Stimulated activated naive CD4-positive, alpha-beta T cell (primary cell): ENCODE results near the gene HOXC9.

Source experiments
- DNase-seq, 6 experiments: peaks; one replicate each; lab custom pipeline; 2025; lab: John Stamatoyannopoulos, UW

The HOXC9 gene

DNA sequence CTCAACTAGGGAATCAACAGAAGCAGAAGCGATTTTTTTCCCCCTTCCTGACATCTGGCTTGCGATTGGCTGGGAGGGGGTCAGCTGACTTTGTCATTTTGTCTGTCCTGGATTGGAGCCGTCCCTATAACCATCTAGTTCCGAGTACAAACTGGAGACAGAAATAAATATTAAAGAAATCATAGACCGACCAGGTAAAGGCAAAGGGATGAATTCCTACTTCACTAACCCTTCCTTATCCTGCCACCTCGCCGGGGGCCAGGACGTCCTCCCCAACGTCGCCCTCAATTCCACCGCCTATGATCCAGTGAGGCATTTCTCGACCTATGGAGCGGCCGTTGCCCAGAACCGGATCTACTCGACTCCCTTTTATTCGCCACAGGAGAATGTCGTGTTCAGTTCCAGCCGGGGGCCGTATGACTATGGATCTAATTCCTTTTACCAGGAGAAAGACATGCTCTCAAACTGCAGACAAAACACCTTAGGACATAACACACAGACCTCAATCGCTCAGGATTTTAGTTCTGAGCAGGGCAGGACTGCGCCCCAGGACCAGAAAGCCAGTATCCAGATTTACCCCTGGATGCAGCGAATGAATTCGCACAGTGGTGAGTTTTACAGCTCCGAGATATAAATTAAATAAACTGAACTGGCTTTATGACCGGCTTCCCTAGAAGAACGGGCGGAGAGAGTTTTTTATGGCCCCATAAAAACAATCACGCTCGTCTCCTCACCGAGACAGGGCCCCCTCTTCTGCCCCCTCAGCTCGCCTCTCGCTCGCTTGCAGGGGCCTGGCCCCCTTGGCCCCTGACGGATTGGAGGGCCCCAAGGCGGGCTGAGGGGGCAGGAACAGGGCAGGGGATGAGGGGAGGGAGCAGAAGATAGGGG is 28.6 kb downstream of the HOXC9 start, which contains the start of gene HOXC6:
TSS of gene HOXC6 (plus strand) at position 127 of the 888 bp plus-strand sequence. CDS start at position 209, 82 bp downstream.
- DNase-seq, result peak in 1 of 6 experiments; percentile 12

- peak in 1 of 6 experiments; percentile 19 for DNase-seq
Observed at GRCh38 chr12:54029529-54030441, 29.8 kb downstream of the HOXC9 start.

DNA sequence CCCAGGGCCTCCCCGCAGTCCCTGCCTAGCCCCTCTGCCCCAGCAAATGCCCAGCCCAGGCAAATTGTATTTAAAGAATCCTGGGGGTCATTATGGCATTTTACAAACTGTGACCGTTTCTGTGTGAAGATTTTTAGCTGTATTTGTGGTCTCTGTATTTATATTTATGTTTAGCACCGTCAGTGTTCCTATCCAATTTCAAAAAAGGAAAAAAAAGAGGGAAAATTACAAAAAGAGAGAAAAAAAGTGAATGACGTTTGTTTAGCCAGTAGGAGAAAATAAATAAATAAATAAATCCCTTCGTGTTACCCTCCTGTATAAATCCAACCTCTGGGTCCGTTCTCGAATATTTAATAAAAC is 30.5 kb downstream of the HOXC9 start:
- no peak for DNase-seq

- DNase-seq, result peak in 1 of 6 experiments; percentile 29
Observed at GRCh38 chr12:54030889-54031471, 31.0 kb downstream of the HOXC9 start.

DNA sequence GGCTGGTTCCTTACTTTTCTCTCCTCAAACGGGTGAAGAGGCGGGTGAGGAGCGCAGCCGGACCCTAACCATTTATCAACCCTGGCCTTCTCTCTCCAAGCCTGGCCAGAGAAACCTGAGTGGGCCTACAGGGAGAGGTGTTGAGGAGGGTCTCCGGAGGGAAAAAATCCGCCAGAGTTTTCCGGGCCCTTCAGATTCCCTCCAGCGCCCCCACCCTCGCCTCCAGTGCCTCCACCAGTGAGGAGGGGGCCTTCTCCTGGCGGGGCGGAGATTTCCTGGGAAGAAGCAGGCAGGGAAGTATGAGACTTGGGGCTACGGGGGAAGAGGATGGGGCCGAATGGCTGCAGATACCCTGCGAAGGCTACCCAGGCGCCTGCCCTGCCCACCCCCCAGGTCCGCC is 31.5 kb downstream of the HOXC9 start:
- no peak for DNase-seq

GRCh38 chr12:54032086-54032619 is 32.2 kb downstream of the HOXC9 start:
- no peak for DNase-seq

DNA sequence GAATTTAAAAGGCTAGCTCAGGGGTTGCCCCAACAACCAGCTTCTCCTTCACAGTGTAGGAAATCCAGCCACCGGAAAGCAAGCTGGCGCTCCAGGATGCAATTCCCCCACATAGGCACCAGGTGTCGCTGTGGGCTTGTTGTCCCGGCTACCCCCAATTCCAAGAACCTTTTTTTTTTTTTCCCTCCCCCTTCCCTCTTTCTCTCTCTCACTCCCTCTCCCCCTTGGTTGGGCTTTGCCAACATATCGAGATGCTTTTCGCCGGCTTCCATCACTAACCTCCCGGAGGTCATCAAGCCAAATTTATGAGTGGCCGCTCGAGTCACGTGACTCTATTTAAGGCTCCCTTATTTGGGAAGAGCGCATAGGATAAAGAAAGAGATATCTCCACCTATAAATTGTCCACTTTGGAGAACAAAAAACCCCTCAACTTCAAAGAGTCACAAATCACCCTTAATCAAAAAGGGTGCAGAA is 32.7 kb downstream of the HOXC9 start, which contains the start of gene HOXC5:
TSS of gene HOXC5 (plus strand) at position 424 of the 474 bp plus-strand sequence. CDS start 73 bp downstream, outside the sequence.
- peak; percentile 10 to 81 (median 48) for DNase-seq

DNA sequence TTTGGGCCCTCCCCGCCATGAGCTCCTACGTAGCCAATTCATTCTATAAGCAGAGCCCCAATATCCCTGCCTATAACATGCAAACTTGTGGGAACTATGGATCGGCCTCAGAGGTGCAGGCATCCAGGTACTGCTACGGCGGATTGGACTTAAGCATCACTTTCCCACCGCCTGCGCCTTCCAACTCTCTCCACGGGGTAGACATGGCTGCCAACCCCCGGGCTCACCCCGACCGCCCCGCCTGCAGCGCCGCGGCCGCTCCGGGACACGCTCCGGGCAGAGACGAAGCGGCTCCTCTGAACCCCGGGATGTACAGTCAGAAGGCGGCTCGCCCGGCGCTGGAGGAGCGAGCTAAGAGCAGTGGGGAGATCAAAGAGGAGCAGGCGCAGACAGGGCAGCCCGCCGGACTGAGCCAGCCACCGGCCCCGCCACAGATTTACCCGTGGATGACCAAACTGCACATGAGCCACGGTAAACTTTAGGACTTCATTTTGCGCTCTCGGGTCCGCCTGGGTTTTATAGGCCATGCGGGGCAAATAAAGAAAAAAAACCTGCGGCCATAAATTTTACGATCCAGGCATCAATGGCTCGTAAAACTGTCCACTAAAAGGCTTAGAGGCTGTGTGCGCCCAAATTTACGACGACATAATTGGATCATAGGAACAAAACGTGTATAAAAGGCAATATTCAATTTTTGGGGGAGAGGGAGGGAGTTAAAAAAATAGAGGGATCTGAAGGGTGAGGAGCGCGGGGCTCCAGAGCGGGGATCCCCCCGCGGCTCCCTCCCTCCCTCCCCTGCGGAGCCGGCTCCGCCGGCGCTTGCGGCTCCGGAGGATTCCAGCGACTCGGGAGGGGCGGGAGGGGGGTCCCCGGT is 33.4 kb downstream of the HOXC9 start:
- DNase-seq, result peak in 1 of 6 experiments; percentile 24

DNA sequence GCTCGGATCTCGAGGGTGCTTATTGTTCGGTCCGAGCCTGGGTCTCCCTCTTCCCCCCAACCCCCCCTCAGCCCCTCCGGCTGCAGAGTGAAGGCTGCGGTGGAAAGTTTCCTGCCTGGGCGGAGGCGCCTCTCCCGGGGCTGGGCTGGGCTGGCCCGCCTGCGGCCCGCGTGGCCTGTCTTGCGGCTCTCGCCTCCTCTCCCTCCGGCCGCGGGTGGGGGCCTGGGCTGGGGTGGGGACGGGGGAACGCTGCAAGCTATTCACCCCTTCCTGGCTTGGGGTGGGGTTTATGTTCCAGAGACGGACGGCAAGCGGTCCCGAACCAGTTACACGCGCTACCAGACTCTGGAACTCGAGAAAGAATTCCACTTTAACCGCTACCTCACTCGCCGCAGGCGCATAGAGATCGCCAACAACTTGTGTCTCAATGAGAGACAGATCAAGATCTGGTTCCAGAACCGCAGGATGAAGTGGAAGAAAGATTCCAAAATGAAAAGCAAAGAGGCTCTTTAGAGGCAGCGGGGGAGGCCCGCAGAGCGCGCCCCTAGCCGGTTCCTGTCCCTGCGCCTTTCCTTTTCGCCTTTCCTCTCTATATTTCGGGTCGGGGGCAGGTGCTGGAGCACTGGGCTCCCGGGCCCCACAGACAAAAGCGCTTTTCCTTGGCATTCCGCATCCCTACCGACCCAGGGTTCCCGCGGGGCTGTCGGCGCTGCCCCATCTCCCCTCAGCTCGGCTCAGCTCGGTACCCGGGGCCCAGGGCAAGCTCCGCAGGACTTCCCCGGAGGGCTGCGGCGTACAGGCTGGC is 34.2 kb downstream of the HOXC9 start:
- peak in 1 of 6 experiments; percentile 46 for DNase-seq

GRCh38 chr12:54034785-54035310 is 34.9 kb downstream of the HOXC9 start:
- DNase-seq, result no peak

DNA sequence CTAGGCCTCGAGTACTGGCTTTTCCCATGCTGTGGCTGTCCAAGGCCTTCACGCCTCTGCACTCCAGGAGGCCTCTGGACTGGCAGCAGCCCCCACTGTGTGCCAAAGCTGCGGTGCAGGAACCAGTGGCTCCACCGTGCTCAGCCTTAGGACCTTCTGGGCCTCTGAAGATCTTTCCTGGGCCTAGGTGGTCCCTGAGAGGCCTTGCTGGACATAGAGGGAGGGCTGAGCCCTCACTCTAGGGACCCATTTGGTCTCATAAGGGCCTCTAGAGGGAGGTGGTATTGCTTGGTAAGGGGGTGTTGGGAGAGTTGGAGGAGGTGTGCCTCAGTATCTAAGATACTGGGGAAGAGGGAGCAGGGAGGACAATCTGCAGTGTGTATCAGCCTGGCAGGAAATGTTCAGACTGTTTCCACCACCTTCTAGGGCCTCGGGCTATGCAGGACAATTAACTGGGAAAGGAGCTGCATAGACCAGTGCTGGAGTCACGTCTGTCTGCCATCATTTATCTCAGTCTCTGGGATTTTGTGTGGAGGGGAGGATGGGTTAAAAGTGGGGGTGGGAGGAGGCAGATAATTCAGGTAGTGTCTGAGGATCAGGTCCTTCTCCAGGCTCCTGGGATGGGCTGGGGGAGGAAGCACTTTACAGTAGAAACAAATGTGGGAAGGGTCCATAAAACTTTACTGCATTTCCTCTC is 35.8 kb downstream of the HOXC9 start:
- no peak for DNase-seq

DNA sequence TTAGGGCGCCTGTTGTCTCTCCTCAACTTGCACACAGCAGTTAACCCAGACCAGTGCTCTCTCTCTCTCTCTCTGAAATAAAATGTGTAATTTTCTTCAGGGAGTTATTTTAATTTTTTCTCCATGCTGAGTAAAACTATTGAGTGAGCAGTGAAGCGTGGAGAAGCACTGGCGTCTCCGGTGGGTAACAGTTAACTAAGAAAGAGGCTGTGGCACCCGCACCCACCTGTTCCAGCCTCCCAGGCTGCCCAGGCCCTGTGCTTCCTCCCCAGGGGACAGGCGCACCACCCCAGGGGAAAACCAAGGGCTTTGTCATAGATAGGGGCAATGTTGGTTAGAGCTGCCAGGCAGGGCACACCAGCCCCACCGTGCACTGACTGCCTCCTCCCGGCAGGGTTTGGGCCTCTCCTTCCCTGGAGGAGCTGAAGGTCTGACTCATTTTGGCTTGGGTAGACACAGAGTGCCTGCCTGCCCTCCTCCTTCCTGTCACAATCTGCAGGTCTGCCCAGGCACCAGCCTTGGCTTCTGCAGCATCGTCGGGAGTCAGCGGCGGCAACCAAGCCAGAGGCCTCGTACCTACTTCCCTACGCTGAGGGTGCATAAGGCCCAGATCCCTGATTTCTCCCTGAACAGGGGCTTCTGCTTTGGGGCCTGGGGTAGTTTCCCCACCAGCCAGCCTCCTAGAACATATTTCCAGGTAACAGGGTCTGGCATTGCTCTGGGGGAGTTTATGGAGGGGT is 36.8 kb downstream of the HOXC9 start:
- DNase-seq, result no peak

GRCh38 chr12:54037360-54038283 is 37.7 kb downstream of the HOXC9 start:
- DNase-seq, result no peak

GRCh38 chr12:54038284-54038870 is 38.4 kb downstream of the HOXC9 start:
- no peak for DNase-seq

GRCh38 chr12:54038871-54039414 is 39.0 kb downstream of the HOXC9 start:
- DNase-seq, result no peak

GRCh38 chr12:54039417-54040147 is 39.6 kb downstream of the HOXC9 start:
- no peak for DNase-seq
